SU-DHL-6 (cell line): ENCODE data around the gene SLC25A26.
"Not testable (repeated sequence)": the region's sequence is repeated elsewhere in the genome, so short reads cannot be mapped to it uniquely, and the experiment has no call there.

Experiments used
- H2AFZ ChIP-seq: fragments of 200-600 bp; sonication (generic); 2 replicates; pipeline ENCODE4 v1.6.1; 2014; ENCODE audit warnings: low read depth, mild to moderate bottlenecking, moderate library complexity, mixed read lengths, antibody characterized with exemption, low read length; ENCODE audit not compliant: severe bottlenecking
- H3F3A ChIP-seq: fragments of 200-600 bp; shearing (Covaris generic); 2 replicates; pipeline ENCODE4 v1.6.0; 2016; ENCODE audit warnings: antibody characterized with exemption, mild to moderate bottlenecking; ENCODE audit not compliant: insufficient read depth
- H3K27ac ChIP-seq: fragments of 200-600 bp; sonication (generic); 2 replicates; pipeline ENCODE4 v1.5.1; 2016; ENCODE audit warnings: low read depth, mild to moderate bottlenecking, low read length, moderate library complexity, mixed read lengths
- H3K27me3 ChIP-seq: fragments of 200-600 bp; sonication (generic), shearing (Covaris generic); 2 replicates; pipeline ENCODE4 v1.6.0; 2014; ENCODE audit warnings: mild to moderate bottlenecking, low read length
- H3K36me3 ChIP-seq: fragments of 200-600 bp; sonication (generic); 2 replicates; pipeline ENCODE4 v1.6.1; 2014; ENCODE audit warnings: mild to moderate bottlenecking, low read length, mixed read lengths
- H3K4me2 ChIP-seq: fragments of 300-600, 200-600 bp; shearing (Covaris generic), sonication (generic); 2 replicates; pipeline ENCODE4 v1.6.0; 2014; ENCODE audit warnings: low read length, low read depth, mild to moderate bottlenecking; ENCODE audit not compliant: poor library complexity, severe bottlenecking
- H3K4me3 ChIP-seq: fragments of 200-600 bp; sonication (generic); 2 replicates; pipeline ENCODE4 v1.5.1; 2014; ENCODE audit warnings: antibody characterized with exemption, low read length, mild to moderate bottlenecking, mixed read lengths; ENCODE audit not compliant: insufficient read depth, poor library complexity, severe bottlenecking
- H3K79me2 ChIP-seq: fragments of 200-600 bp; sonication (generic); 2 replicates; pipeline ENCODE4 v1.6.1; 2014; ENCODE audit warnings: mild to moderate bottlenecking, low read length, moderate library complexity; ENCODE audit not compliant: insufficient read depth
- H3K9ac ChIP-seq: fragments of 200-600 bp; sonication (generic); 2 replicates; pipeline ENCODE4 v1.7.0; 2014; ENCODE audit warnings: mild to moderate bottlenecking, low read length
- H3K9me2 ChIP-seq: fragments of 200-600 bp; sonication (generic); replicated peaks from 2 replicates; pipeline ENCODE4 v1.6.1; 2014; ENCODE audit warnings: low read length; ENCODE audit not compliant: insufficient read depth
- H3K9me3 ChIP-seq: fragments of 200-600 bp; sonication (generic); 2 replicates; pipeline ENCODE4 v1.6.1; 2014; ENCODE audit warnings: low read length, mixed read lengths; ENCODE audit not compliant: insufficient read depth
- H4K20me1 ChIP-seq: fragments of 200-600 bp; sonication (generic); 2 replicates; pipeline ENCODE4 v1.6.1; 2014; ENCODE audit warnings: low read depth, mild to moderate bottlenecking, antibody characterized with exemption, low read length, moderate library complexity, mixed read lengths
- CTCF ChIP-seq: fragments of 200-600 bp; sonication (generic); IDR thresholded peaks from one replicate; pipeline ENCODE4 v1.5.1; 2017; ENCODE audit warnings: antibody characterized with exemption, mild to moderate bottlenecking, low read length, moderate library complexity; ENCODE audit not compliant: insufficient read depth, poor library complexity, severe bottlenecking
- EZH2phosphoT487 ChIP-seq: fragments of 200-600 bp; sonication (generic), shearing (Covaris generic); conservative IDR thresholded peaks from 2 replicates; pipeline ENCODE4 v1.6.1; 2018; ENCODE audit warnings: mild to moderate bottlenecking, antibody characterized with exemption, low read length, moderate library complexity, mixed read lengths

The SLC25A26 gene

DNA sequence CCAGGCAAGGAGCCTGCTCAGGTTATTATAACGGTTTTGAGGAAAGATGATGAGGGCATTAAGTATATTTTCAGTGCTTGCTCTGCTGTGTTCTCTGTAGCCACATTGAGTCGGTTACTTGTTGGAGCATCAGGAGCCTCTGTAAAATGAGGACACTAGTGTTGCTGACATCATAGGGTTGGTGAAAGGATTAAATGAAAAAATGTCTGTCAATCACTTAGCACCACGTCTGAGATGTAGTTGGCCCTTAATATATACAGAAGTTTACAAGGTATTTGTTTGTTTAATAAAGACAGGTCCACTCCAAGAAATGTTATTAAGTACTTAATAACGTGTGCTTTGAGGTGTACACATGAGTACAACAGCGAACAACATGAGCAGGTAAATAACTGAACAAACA, 735 bp upstream of the SLC25A26 start:
- H3K9me3 ChIP-seq, result no peaks in the 10 kb centered on the region
- H3K36me3 ChIP-seq, result no peaks in the 10 kb centered on the region
- peak overlapping the region; percentile 65 for H2AFZ ChIP-seq
- H3K4me2 ChIP-seq, result peak overlapping the region; percentile 78
- no peaks in the 10 kb centered on the region for H3K9me2 ChIP-seq
- H3F3A ChIP-seq, result no peaks in the 10 kb centered on the region
- no peaks in the 10 kb centered on the region for H3K27me3 ChIP-seq
- H4K20me1 ChIP-seq, result no peaks in the 10 kb centered on the region
- peak overlapping the region; percentile 68 for H3K9ac ChIP-seq
- H3K79me2 ChIP-seq, result peaks cover 10% of the 10 kb centered on the region; the same call in 1 of the 2 replicates
- no peak for TF ChIP-seq CTCF
- no peak for TF ChIP-seq EZH2phosphoT487
- no peak overlapping the region for H3K27ac ChIP-seq
- peak overlapping the region; percentile 74 for H3K4me3 ChIP-seq

- Histone ChIP-seq H3K9me3 (no peaks in the 10 kb centered on the region), H3K4me2 (no peak overlapping the region), H3K36me3 (no peaks in the 10 kb centered on the region), H3F3A (no peaks in the 10 kb centered on the region), H3K27me3 (no peaks in the 10 kb centered on the region), H3K9me2 (no peaks in the 10 kb centered on the region), H3K79me2 (peaks cover 18% of the 10 kb centered on the region; the same call in 1 of the 2 replicates), H4K20me1 (peaks cover 4% of the 10 kb centered on the region; the same call in 1 of the 2 replicates), H2AFZ (no peak overlapping the region), H3K4me3 (no peak overlapping the region), H3K9ac (no peak overlapping the region), H3K27ac (no peak overlapping the region)
- TF ChIP-seq EZH2phosphoT487 (no peak), CTCF (no peak)
Observed at GRCh38 chr3:66224220-66224619, 3.4 kb downstream of the SLC25A26 start.

GRCh38 chr3:66226093-66226492, 5.3 kb downstream of the SLC25A26 start:
- not testable (repeated sequence) for H2AFZ ChIP-seq, H3K27ac ChIP-seq, H4K20me1 ChIP-seq, H3K36me3 ChIP-seq, H3K4me2 ChIP-seq, H3K9me2 ChIP-seq, H3K9ac ChIP-seq, H3K9me3 ChIP-seq, H3K4me3 ChIP-seq, H3K27me3 ChIP-seq, H3F3A ChIP-seq
- peaks cover 23% of the 10 kb centered on the region; the same call in 1 of the 2 replicates for H3K79me2 ChIP-seq

GRCh38 chr3:66227051-66227450, 6.2 kb downstream of the SLC25A26 start:
- TF ChIP-seq CTCF (no peak), EZH2phosphoT487 (no peak)
- H3K27me3 ChIP-seq, result no peaks in the 10 kb centered on the region
- H3K27ac ChIP-seq, result no peak overlapping the region
- no peaks in the 10 kb centered on the region for H3K9me2 ChIP-seq
- H4K20me1 ChIP-seq, result peaks cover 4% of the 10 kb centered on the region; the same call in 1 of the 2 replicates
- H3K9ac ChIP-seq, result no peak overlapping the region
- no peaks in the 10 kb centered on the region for H3F3A ChIP-seq
- H3K36me3 ChIP-seq, result no peaks in the 10 kb centered on the region
- no peak overlapping the region for H2AFZ ChIP-seq
- 0 out of 2 replicates have a peak, but pooled peaks cover 14% of the 10 kb centered on the region for H3K79me2 ChIP-seq
- no peak overlapping the region for H3K4me3 ChIP-seq
- H3K4me2 ChIP-seq, result no peak overlapping the region
- no peaks in the 10 kb centered on the region for H3K9me3 ChIP-seq
